Subcutaneous adipose tissue (tissue), 4 donors: ENCODE results near the gene CCDC159. TPM values are rescaled to one million over a fixed set of nuclear protein-coding genes. Genes with fewer than 3 reads are reported as not detected.

ENCODE experiments used
- CTCF ChIP-seq: fragments of 450-650 bp; IDR thresholded peaks from one replicate; pipeline ENCODE4 v1.5.1; 2016; ENCODE audit warnings: low read depth, mild to moderate bottlenecking, control low read depth, antibody characterized with exemption, moderate library complexity
- total RNA-seq, 4 donors: library from RNA; depleted of rRNA; stranded (reverse); fragments of >200 nt; gene quantifications; one replicate each; pipeline ENCODE4 v1.1.0, GENCODE V29; 2016

CCDC159 gene
- total RNA-seq, 4 donors from 2014 or later = 4.6 to 33.2 (median 15.7) TPM

DNA sequence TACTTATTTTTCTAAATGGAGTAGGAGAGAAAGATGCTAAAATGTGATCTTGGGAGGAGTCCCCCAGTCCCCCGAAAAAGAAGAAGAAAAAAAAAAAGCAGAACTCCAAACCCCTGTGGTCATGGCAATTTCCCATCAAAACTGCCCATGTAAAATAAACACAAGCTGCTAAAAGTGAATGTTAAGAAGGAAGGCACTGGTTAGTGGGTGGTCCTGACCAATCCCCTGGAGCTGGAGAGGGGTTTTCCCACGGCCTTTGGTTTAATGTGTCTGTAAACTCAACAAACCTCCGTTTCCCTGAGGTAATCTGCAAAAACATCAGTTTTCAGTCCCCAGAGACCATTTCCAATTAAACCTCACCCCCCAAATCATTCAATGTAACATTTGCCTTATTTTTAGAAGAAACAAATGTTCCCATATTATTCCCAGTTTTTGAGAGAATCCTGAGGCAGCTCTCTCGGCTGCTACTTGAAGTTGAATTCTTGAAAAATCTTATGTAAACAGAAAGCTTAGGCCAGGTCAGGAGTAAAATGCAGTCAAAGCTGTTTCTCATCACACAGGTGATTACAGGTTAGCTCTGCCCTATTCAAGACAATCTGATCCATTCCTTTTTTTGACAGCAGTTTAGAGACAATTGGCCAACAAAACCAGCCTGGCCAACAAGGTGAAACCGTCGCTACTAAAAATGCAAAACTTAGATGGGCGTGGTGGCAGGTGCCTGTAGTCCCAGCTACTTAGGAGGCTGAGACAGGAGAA, 23.9 kb upstream of the CCDC159 start:
- no peak for TF ChIP-seq CTCF

GRCh38 chr19:11323601-11324078, 22.7 kb upstream of the CCDC159 start:
- no peak for TF ChIP-seq CTCF

DNA sequence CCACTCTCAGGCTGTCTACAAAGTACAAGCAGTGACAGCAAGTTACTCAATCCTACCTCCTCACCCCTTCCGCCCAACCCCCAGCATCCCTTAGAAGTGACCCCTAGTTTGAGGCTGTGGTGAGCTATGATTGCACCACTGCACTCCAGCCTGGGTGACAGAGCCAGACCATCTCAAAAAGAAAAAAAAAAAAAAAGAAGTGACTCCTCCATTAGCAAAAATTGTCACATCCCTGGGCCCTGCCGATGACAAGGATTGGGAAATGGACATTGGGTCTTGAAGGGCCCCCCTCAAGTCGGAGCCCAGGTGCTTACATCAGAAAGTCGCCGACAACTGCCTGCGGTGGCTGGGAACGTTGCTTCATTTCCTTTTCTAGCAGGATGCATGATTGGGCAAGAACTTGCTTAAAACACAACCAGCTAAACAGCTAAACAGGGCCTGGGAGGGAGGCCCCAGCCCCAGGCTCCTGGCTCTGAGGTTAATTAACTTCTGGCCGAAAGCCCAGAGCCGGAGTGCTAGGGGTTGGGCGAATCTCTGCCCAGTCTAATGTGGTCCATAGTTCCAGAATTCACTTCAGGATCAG, 22.1 kb upstream of the CCDC159 start:
- no peak for TF ChIP-seq CTCF

DNA sequence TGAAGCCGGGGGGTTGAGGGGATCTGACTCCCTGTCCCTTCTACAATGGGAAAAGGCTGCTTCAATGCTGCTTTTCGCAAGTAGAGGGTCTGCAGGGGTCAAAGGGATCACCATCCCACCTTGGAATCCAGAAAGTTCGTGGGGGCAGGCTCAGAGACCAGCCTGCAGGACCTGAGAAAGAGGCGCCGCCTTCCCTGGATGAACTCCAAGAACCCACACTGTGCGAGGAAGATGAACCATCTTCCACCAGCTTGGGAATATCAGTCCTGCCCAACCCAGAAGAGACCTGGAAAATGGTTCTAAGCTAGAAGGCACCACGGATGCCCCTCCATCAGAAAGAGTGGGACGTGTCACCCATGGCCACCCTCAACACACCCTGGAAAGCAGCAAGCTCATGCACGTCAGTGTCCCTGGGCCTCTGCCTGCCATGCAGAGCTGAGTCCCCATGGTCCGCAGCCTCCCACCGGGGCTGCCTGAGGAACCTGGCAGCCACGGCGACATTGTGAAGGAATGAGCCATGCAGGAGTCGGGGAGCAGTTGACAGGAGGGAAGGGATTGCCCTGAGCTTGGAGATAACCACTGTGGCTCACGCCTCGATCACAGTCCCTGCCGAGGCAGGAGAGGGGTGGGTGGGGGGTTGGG, 21.4 kb upstream of the CCDC159 start:
- TF ChIP-seq CTCF = no peak

DNA sequence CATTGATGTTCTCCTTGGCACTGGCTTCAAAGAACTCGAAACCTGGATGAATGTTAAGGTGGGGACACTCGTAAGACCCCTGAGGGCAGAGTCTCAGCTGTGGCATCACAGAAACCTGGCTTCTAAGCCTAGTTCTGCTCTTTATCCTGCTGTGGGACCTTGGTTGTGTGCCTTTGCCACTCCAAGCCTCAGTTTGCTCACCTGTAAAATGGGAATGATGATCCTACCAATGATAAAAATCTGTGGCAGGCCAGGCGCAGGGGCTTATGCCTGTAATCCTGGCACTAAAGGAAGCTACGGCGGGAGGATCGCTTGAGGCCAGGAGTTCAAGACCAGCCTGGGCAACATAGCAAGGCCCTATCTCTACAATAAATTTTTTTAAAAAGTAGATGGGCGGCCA, 20.8 kb upstream of the CCDC159 start:
- TF ChIP-seq CTCF = no peak

GRCh38 chr19:11330127-11330526, 16.2 kb upstream of the CCDC159 start:
- TF ChIP-seq CTCF = no peak

GRCh38 chr19:11331502-11331901, 14.8 kb upstream of the CCDC159 start:
- TF ChIP-seq CTCF = no peak
